Measurements from ENCODE around the gene SLC15A3.

DNA sequence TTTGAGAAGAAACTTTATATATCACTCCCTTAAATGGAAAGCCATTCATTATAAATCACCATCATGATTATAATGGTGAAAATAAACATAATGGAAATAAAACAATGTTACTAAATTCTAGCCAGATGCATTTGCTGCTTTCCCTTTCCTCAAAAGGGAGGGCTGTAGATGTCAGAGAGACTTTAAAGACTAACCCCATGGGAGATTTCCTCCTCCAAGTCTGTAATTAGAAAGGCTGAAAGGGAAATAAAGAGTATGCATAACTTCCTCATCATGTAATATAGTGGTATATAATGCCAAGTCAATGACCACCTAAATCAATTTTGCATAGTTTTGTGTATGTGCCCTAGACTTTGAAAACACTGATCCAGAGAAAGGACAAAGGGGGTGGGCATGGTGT, 25.9 kb upstream of the SLC15A3 start:
- TF ChIP-seq, protein P1, sequence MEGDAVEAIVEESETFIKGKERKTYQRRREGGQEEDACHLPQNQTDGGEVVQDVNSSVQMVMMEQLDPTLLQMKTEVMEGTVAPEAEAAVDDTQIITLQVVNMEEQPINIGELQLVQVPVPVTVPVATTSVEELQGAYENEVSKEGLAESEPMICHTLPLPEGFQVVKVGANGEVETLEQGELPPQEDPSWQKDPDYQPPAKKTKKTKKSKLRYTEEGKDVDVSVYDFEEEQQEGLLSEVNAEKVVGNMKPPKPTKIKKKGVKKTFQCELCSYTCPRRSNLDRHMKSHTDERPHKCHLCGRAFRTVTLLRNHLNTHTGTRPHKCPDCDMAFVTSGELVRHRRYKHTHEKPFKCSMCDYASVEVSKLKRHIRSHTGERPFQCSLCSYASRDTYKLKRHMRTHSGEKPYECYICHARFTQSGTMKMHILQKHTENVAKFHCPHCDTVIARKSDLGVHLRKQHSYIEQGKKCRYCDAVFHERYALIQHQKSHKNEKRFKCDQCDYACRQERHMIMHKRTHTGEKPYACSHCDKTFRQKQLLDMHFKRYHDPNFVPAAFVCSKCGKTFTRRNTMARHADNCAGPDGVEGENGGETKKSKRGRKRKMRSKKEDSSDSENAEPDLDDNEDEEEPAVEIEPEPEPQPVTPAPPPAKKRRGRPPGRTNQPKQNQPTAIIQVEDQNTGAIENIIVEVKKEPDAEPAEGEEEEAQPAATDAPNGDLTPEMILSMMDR (IDR thresholded peaks at IDR 0.05) = no peak
- TF ChIP-seq FOSL2 (IDR thresholded peaks at IDR 0.05; ENCODE audit: borderline replicate concordance, low read depth) (no peak), POLR2AphosphoS5 (IDR thresholded peaks at IDR 0.05; ENCODE audit: low read depth, low read length) (no peak), YY1 (IDR thresholded peaks at IDR 0.05; ENCODE audit: low read depth) (no peak), EZH2phosphoT487 (IDR thresholded peaks at IDR 0.05; ENCODE audit: borderline replicate concordance, low read depth) (no peak), SIN3A (IDR thresholded peaks at IDR 0.05; ENCODE audit: borderline replicate concordance, low read depth, low read length) (no peak), NFIC (IDR thresholded peaks at IDR 0.05; ENCODE audit: borderline replicate concordance) (no peak)
- TF ChIP-seq, protein P2, sequence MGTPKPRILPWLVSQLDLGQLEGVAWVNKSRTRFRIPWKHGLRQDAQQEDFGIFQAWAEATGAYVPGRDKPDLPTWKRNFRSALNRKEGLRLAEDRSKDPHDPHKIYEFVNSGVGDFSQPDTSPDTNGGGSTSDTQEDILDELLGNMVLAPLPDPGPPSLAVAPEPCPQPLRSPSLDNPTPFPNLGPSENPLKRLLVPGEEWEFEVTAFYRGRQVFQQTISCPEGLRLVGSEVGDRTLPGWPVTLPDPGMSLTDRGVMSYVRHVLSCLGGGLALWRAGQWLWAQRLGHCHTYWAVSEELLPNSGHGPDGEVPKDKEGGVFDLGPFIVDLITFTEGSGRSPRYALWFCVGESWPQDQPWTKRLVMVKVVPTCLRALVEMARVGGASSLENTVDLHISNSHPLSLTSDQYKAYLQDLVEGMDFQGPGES (IDR thresholded peaks at IDR 0.05; ENCODE audit: low read depth, low read length) = no peak
- TF ChIP-seq, protein P3, sequence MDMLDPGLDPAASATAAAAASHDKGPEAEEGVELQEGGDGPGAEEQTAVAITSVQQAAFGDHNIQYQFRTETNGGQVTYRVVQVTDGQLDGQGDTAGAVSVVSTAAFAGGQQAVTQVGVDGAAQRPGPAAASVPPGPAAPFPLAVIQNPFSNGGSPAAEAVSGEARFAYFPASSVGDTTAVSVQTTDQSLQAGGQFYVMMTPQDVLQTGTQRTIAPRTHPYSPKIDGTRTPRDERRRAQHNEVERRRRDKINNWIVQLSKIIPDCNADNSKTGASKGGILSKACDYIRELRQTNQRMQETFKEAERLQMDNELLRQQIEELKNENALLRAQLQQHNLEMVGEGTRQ (IDR thresholded peaks at IDR 0.05; ENCODE audit: borderline replicate concordance, low read depth, low read length) = no peak

Data from SK-N-SH (cell line).